DOHH2 (cell line): ENCODE results near the gene VAMP4.

Experiments
- EZH2phosphoT487 ChIP-seq: fragments of 200-600 bp; sonication (generic); IDR thresholded peaks from 2 replicates; pipeline ENCODE4 v1.6.1; 2017; ENCODE audit warnings: borderline replicate concordance, mild to moderate bottlenecking, antibody characterized with exemption, low read length, moderate library complexity, mixed read lengths
- TF ChIP-seq, protein P1 (sequence below): fragments of 200-600 bp; sonication (generic); IDR thresholded peaks from one replicate; pipeline ENCODE4 v1.5.1; 2014; ENCODE audit warnings: antibody characterized with exemption, mild to moderate bottlenecking, low read depth, low read length; ENCODE audit not compliant: poor library complexity, severe bottlenecking

DNA sequence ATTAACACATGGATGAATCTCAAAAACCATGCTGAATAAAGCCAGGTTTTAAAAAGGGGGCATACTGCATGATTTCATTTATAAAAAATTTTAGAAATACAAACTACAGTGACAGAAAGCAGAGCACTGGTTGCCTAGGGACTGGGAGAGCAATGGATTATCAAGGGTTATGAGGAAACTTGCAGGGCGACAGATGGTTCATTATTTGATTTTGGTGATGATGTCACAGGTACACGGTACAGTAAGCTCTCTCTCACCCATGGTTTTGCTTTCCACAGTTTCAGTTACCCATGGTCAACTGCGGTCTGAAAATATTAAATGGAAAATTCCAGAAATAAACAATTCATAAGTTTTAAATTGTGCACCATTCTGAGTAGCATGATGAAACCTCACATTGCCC lies 14.1 kb downstream of the VAMP4 start:
- TF ChIP-seq, protein P1, sequence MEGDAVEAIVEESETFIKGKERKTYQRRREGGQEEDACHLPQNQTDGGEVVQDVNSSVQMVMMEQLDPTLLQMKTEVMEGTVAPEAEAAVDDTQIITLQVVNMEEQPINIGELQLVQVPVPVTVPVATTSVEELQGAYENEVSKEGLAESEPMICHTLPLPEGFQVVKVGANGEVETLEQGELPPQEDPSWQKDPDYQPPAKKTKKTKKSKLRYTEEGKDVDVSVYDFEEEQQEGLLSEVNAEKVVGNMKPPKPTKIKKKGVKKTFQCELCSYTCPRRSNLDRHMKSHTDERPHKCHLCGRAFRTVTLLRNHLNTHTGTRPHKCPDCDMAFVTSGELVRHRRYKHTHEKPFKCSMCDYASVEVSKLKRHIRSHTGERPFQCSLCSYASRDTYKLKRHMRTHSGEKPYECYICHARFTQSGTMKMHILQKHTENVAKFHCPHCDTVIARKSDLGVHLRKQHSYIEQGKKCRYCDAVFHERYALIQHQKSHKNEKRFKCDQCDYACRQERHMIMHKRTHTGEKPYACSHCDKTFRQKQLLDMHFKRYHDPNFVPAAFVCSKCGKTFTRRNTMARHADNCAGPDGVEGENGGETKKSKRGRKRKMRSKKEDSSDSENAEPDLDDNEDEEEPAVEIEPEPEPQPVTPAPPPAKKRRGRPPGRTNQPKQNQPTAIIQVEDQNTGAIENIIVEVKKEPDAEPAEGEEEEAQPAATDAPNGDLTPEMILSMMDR, result no peak
- no peak for TF ChIP-seq EZH2phosphoT487
